ENCODE measurements around the gene RPP21.
A peak's percentile ranks its signal among the peaks of the same experiment; 100 is the strongest.

Gene RPP21

GRCh38 chr6:30344868-30345671, at the start of gene RPP21:
Gene RPP21, plus strand, starts transcription at chr6:30345156. Its CDS starts 16 bp downstream, at chr6:30345172.
- H3K9me3 Mint-ChIP-seq = no peaks in the 10 kb centered on the region

GRCh38 chr6:30295837-30296236, 49.1 kb upstream of the RPP21 start:
- H3K27me3 Mint-ChIP-seq = no peaks in the 10 kb centered on the region
- H3K9me3 Mint-ChIP-seq = peaks cover 7% of the 10 kb centered on the region
- H3K36me3 Mint-ChIP-seq (ENCODE audit: low read depth) = peaks cover 74% of the 10 kb centered on the region
- H3K4me3 Mint-ChIP-seq = no peak overlapping the region
- H3K27ac Mint-ChIP-seq = no peak overlapping the region
- H3K4me1 Mint-ChIP-seq (ENCODE audit: low read depth) = no peaks in the 10 kb centered on the region

More at GRCh38 chr6:30344868-30345671, at the start of gene RPP21:
- Mint-ChIP-seq H3K4me1 (ENCODE audit: low read depth) (peaks cover 52% of the 10 kb centered on the region), H3K36me3 (ENCODE audit: low read depth) (peaks cover 45% of the 10 kb centered on the region), H3K27ac (peak within 1 kb of the TSS; percentile 93), H3K4me3 (peak within 1 kb of the TSS; percentile 89), H3K27me3 (no peaks in the 10 kb centered on the region)

GRCh38 chr6:30304002-30304401, 41.0 kb upstream of the RPP21 start:
- Mint-ChIP-seq H3K36me3 (ENCODE audit: low read depth) (peaks cover 86% of the 10 kb centered on the region), H3K4me3 (no peak overlapping the region), H3K4me1 (ENCODE audit: low read depth) (peaks cover 30% of the 10 kb centered on the region), H3K27me3 (no peaks in the 10 kb centered on the region), H3K27ac (no peak overlapping the region), H3K9me3 (peaks cover 11% of the 10 kb centered on the region)

GRCh38 chr6:30311101-30311500, 33.9 kb upstream of the RPP21 start:
- H3K36me3 Mint-ChIP-seq (ENCODE audit: low read depth) = peaks cover 81% of the 10 kb centered on the region

GRCh38 chr6:30311671-30312070, 33.3 kb upstream of the RPP21 start:
- Mint-ChIP-seq H3K4me1 (ENCODE audit: low read depth) (peaks cover 19% of the 10 kb centered on the region), H3K9me3 (no peaks in the 10 kb centered on the region), H3K4me3 (no peak overlapping the region), H3K27ac (no peak overlapping the region), H3K27me3 (no peaks in the 10 kb centered on the region), H3K36me3 (ENCODE audit: low read depth) (peaks cover 83% of the 10 kb centered on the region)

More at GRCh38 chr6:30311101-30311500, 33.9 kb upstream of the RPP21 start:
- Mint-ChIP-seq H3K27me3 (no peaks in the 10 kb centered on the region), H3K27ac (no peak overlapping the region), H3K4me3 (no peak overlapping the region), H3K9me3 (no peaks in the 10 kb centered on the region), H3K4me1 (ENCODE audit: low read depth) (peaks cover 16% of the 10 kb centered on the region)

GRCh38 chr6:30312266-30312665, 32.7 kb upstream of the RPP21 start:
- peaks cover 22% of the 10 kb centered on the region for H3K4me1 Mint-ChIP-seq (ENCODE audit: low read depth)
- H3K9me3 Mint-ChIP-seq = no peaks in the 10 kb centered on the region
- no peaks in the 10 kb centered on the region for H3K27me3 Mint-ChIP-seq
- H3K4me3 Mint-ChIP-seq = no peak overlapping the region
- H3K36me3 Mint-ChIP-seq (ENCODE audit: low read depth) = peaks cover 82% of the 10 kb centered on the region
- no peak overlapping the region for H3K27ac Mint-ChIP-seq

- H3K27me3 Mint-ChIP-seq = no peaks in the 10 kb centered on the region
- peaks cover 25% of the 10 kb centered on the region for H3K4me1 Mint-ChIP-seq (ENCODE audit: low read depth)
- H3K4me3 Mint-ChIP-seq = no peak overlapping the region
- H3K9me3 Mint-ChIP-seq = no peaks in the 10 kb centered on the region
- H3K36me3 Mint-ChIP-seq (ENCODE audit: low read depth) = peaks cover 82% of the 10 kb centered on the region
- H3K27ac Mint-ChIP-seq = no peak overlapping the region
Observed at GRCh38 chr6:30312676-30313321, 32.2 kb upstream of the RPP21 start.

GRCh38 chr6:30315156-30315555, 29.8 kb upstream of the RPP21 start:
- Mint-ChIP-seq H3K4me1 (ENCODE audit: low read depth) (peaks cover 34% of the 10 kb centered on the region), H3K27me3 (no peaks in the 10 kb centered on the region), H3K36me3 (ENCODE audit: low read depth) (peaks cover 77% of the 10 kb centered on the region)

GRCh38 chr6:30317913-30318589, 26.9 kb upstream of the RPP21 start:
- H3K36me3 Mint-ChIP-seq (ENCODE audit: low read depth) = peaks cover 83% of the 10 kb centered on the region
- peak overlapping the region; percentile 4 for H3K4me3 Mint-ChIP-seq
- no peaks in the 10 kb centered on the region for H3K9me3 Mint-ChIP-seq
- H3K4me1 Mint-ChIP-seq (ENCODE audit: low read depth) = peaks cover 57% of the 10 kb centered on the region
- H3K27ac Mint-ChIP-seq = no peak overlapping the region
- no peaks in the 10 kb centered on the region for H3K27me3 Mint-ChIP-seq

More at GRCh38 chr6:30315156-30315555, 29.8 kb upstream of the RPP21 start:
- no peak overlapping the region for H3K4me3 Mint-ChIP-seq
- H3K27ac Mint-ChIP-seq = no peak overlapping the region
- H3K9me3 Mint-ChIP-seq = no peaks in the 10 kb centered on the region

GRCh38 chr6:30319146-30319835, 25.7 kb upstream of the RPP21 start:
- Mint-ChIP-seq H3K36me3 (ENCODE audit: low read depth) (peaks cover 78% of the 10 kb centered on the region), H3K4me3 (no peak overlapping the region), H3K27ac (peak overlapping the region; percentile 49)

GRCh38 chr6:30321692-30322388, 23.1 kb upstream of the RPP21 start:
- Mint-ChIP-seq H3K27me3 (no peaks in the 10 kb centered on the region), H3K4me1 (ENCODE audit: low read depth) (peaks cover 77% of the 10 kb centered on the region), H3K36me3 (ENCODE audit: low read depth) (peaks cover 64% of the 10 kb centered on the region), H3K27ac (peak overlapping the region; percentile 36), H3K9me3 (no peaks in the 10 kb centered on the region), H3K4me3 (peak overlapping the region; percentile 55)

More at GRCh38 chr6:30319146-30319835, 25.7 kb upstream of the RPP21 start:
- Mint-ChIP-seq H3K27me3 (no peaks in the 10 kb centered on the region), H3K9me3 (no peaks in the 10 kb centered on the region), H3K4me1 (ENCODE audit: low read depth) (peaks cover 68% of the 10 kb centered on the region)

- Mint-ChIP-seq H3K36me3 (ENCODE audit: low read depth) (peaks cover 56% of the 10 kb centered on the region), H3K27ac (peak overlapping the region; percentile 83), H3K4me3 (peak overlapping the region; percentile 55), H3K9me3 (no peaks in the 10 kb centered on the region), H3K4me1 (ENCODE audit: low read depth) (peaks cover 79% of the 10 kb centered on the region), H3K27me3 (no peaks in the 10 kb centered on the region)
Observed at GRCh38 chr6:30322527-30323501, 22.1 kb upstream of the RPP21 start.

GRCh38 chr6:30323806-30324205, 21.1 kb upstream of the RPP21 start:
- Mint-ChIP-seq H3K4me1 (ENCODE audit: low read depth) (peaks cover 78% of the 10 kb centered on the region), H3K9me3 (no peaks in the 10 kb centered on the region), H3K27me3 (no peaks in the 10 kb centered on the region), H3K36me3 (ENCODE audit: low read depth) (peaks cover 55% of the 10 kb centered on the region), H3K4me3 (peak overlapping the region; percentile 52), H3K27ac (peak overlapping the region; percentile 83)

Data from stimulated activated naive CD8-positive, alpha-beta T cell treated with anti-CD3 and anti-CD28 coated beads, Interleukin-15, Interleukin-2, amounts not matched to agents 100 ng/mL and 50 ng/mL, for 24 hours (primary cell).